Measurements from ENCODE around the gene INTS1.

DNA sequence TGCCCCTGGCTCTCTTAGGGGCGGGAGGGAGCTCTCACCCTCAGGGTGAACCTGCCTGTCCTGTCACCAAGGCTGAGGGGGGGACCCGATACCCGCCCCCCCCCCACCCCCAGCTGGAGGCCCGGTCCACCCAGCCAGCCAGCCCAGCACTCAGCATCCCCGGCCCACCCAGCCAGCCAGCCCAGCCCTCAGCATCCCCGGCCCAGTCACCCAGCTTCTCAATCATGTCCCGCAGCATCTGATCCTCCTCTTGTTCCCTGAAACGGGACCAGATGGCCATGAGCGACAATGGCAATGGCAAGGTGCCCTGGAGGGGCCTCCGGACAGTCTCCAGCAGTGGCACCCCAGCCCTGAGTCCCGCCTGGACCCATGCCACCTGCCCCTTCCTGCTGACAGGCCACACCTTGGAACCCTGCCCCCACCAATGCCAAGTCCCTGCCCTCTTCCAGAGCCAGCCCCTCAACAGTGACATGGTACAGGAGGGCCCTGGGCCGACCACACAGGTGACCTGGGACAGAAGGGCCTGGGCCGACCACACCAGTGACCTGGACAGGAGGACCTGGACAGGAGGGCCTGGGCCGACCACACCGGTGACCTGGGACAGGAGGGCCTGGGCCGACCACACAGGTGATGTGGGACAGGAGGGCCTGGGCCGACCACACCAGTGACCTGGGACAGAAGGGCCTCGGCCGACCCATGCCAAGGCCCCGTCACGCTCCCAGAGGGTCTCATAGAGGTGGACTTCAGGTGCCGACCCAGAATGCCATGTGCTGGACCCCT lies 69.1 kb downstream of the INTS1 start:
- TF ChIP-seq, protein P1, sequence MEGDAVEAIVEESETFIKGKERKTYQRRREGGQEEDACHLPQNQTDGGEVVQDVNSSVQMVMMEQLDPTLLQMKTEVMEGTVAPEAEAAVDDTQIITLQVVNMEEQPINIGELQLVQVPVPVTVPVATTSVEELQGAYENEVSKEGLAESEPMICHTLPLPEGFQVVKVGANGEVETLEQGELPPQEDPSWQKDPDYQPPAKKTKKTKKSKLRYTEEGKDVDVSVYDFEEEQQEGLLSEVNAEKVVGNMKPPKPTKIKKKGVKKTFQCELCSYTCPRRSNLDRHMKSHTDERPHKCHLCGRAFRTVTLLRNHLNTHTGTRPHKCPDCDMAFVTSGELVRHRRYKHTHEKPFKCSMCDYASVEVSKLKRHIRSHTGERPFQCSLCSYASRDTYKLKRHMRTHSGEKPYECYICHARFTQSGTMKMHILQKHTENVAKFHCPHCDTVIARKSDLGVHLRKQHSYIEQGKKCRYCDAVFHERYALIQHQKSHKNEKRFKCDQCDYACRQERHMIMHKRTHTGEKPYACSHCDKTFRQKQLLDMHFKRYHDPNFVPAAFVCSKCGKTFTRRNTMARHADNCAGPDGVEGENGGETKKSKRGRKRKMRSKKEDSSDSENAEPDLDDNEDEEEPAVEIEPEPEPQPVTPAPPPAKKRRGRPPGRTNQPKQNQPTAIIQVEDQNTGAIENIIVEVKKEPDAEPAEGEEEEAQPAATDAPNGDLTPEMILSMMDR (IDR thresholded peaks at IDR 0.05): no peak
- TF ChIP-seq CHD4 (IDR thresholded peaks at IDR 0.05; ENCODE audit: borderline replicate concordance): no peak
- no peak for TF ChIP-seq CBX8 (IDR thresholded peaks at IDR 0.05)
- TF ChIP-seq NR3C1 (IDR thresholded peaks at IDR 0.05): no peak
- no peak for TF ChIP-seq POLR2A (IDR thresholded peaks at IDR 0.05; ENCODE audit: low read length)
- TF ChIP-seq JUN (IDR thresholded peaks at IDR 0.05): no peak
- TF ChIP-seq, protein P2, sequence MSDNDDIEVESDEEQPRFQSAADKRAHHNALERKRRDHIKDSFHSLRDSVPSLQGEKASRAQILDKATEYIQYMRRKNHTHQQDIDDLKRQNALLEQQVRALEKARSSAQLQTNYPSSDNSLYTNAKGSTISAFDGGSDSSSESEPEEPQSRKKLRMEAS (IDR thresholded peaks at IDR 0.05): no peak
- TF ChIP-seq, protein P3, sequence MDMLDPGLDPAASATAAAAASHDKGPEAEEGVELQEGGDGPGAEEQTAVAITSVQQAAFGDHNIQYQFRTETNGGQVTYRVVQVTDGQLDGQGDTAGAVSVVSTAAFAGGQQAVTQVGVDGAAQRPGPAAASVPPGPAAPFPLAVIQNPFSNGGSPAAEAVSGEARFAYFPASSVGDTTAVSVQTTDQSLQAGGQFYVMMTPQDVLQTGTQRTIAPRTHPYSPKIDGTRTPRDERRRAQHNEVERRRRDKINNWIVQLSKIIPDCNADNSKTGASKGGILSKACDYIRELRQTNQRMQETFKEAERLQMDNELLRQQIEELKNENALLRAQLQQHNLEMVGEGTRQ (IDR thresholded peaks at IDR 0.05): no peak
- no peak for TF ChIP-seq SMC3 (IDR thresholded peaks at IDR 0.05)
- TF ChIP-seq SREBF2 (IDR thresholded peaks at IDR 0.05): no peak
- TF ChIP-seq BHLHE40 (IDR thresholded peaks at IDR 0.05; ENCODE audit: low read depth, low read length): no peak
- TF ChIP-seq EHF (CRISPR knock-in tag; IDR thresholded peaks at IDR 0.05): no peak
- TF ChIP-seq CHD2 (IDR thresholded peaks at IDR 0.05; ENCODE audit: low read length, partially characterized antibody): no peak
- no peak for TF ChIP-seq FOSL2 (IDR thresholded peaks at IDR 0.05)
- TF ChIP-seq FOSL2 (CRISPR knock-in tag; IDR thresholded peaks at IDR 0.05): no peak

Measured in A549 (cell line).